ENCODE measurements around the gene SDC4. TPM values are rescaled to one million over a fixed set of nuclear protein-coding genes. Genes with fewer than 3 reads are reported as not detected.

Gene SDC4
- total RNA-seq, 1 donor from 2014 or later = 28.9 TPM

- DNase-seq (ENCODE audit: low spot score) = no peak
Observed at GRCh38 chr20:45297786-45298497, 50.3 kb downstream of the SDC4 start.

- DNase-seq (ENCODE audit: low spot score) = no peak
Observed at GRCh38 chr20:45294659-45295058, 53.6 kb downstream of the SDC4 start.

DNA sequence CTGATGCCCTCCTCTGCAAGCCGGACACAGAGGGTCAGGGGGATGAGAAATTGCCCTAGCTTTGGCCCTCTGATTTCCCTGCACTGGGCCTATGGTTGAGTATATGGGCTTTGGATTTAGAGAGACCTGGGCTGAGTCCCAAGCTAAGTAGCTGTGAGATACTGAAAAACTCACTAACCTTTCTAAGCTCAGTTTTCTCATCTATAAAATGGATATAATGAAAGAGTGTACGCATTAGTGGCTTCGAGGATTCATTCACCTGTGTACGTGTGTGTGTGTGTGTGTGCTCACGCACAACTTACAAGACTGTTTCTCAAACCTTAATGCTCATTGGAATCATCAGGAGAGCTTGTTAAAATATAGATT is 54.2 kb downstream of the SDC4 start:
- DNase-seq (ENCODE audit: low spot score) = no peak

DNA sequence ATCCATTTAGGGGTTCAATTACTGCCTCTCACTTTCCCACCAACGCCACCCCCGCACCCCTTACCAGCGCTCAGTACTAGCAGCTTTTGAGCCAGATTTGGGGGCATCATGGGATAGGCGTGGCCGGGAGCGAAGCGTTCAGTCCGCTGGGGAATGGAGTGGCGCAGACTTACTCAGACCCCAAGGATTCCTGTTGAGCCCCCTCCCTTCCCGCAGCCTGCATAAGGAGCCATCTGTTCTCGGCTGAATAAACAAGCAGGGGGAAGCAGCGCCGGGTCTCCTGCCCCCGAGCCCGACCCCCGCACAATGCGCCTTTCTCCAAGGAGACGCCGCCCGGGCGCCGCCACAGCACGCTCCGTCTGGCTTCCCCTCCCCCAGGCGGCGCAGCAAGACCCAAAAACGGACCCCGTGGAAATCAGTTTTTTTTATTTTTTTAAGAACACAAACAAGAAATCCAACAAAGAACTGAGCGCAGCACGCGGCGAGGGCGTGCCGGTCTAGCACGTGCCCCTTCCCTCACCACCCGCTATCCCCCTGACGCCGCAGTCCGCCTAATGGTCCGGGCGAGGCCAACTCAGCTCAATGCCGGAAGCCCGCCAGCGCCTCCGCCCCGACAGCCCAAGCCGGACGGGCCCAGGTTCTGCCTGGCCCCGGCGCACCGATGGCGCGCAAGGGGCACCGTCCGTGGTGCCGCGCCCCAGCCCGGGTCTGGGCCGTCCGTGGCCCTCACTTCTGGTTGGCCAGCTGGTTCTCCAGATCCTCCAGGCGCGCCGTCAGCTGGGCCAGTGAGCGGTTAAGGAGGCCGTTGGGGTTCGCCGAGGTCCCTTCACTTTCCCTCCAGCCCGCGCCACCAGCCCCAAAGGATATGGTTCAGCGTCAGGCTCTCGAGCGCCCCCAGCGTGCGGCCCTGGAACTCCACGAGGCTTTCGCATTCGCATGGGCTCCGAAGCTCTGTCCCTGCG is 54.9 kb downstream of the SDC4 start:
- DNase-seq (ENCODE audit: low spot score) = peak; percentile 62

- no peak for DNase-seq (ENCODE audit: low spot score)
Observed at GRCh38 chr20:45292343-45292742, 55.9 kb downstream of the SDC4 start.

DNA sequence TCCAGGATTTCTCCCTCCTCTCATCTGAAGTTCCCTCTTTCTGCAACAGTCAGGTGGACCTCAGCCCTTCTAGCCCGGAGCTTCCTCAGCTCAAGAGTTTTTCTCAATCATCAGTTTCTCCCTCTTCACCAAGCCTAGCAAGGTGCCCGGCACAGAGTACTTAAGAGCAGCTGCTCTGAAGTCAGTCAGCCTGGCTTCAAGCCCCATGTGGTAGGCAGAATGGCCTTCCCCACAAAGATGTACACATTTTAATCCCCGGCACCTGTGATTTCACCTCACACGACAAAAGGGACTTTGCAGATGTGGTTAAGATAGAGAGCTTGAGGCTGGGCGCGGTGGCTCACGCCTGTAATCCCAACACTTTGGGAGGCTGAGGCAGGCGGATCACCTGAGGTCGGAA is 56.7 kb downstream of the SDC4 start:
- DNase-seq (ENCODE audit: low spot score) = no peak

DNA sequence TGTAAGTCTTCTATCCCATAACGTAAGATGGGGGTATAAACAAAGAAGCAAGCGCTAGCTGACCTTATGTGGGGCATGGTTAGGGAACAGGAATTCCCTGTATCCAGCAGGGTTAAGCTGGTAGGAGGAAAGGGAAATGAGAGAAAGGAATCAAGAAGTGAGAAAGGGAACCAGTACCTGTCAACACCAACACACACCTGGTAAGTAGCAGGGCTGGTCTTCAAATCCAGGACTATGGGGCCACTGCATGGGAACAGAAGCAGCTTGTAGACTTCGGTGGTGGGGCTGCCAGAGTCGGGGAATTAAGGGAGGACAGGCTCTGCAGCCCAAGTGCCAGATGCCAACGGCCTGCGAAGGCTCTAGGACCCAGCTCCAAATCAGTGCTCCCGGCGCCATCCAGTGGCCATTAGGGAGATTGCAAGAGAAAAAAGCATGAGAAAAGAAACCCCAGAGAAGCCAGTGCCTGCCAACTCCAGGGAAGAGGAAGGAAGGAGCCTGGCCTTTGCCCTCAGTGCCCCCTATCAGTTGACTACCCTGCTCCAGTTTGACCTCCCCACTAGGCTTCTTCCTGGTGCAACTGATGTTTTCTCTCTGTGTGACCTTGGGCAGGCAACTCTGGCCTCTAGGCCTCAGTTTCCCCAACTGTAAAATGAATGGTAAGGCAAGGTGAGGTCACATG is 57.4 kb downstream of the SDC4 start:
- DNase-seq (ENCODE audit: low spot score) = peak; percentile 80

DNA sequence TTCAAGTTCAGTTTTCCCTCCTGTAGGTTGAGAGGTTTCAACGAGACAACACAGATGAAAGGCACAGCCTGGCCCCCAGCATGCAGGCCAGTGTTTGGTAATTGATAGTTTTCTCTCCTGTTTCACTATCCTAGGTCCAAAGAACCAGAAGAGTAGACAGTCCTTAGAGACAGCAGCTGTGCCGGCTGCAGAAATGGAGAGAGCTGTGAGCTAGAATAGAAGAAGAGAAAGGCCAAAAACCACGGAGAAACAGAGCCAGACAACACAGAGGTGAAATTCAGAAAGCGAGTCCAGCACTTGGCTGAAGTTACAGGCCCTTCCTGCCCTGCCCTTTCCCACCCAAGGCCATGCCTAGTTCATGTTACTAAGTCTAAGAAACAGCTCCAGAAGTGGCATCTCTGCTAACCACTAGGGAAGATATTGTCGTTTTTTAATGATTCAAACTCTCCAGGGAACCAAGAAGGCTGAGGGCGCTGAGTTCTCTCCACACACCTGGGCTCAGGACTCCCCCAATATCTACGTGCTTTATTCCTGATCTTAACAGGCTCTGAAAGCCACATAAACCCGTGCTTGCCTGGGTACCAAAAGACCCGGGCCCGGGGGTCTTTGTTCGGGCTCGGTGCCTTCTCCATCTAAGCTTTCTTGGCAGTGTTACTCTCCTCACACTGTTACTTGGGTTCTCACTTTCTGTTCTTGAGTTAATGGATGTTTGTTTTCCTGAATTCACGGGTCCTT is 58.1 kb downstream of the SDC4 start:
- no peak for DNase-seq (ENCODE audit: low spot score)

DNA sequence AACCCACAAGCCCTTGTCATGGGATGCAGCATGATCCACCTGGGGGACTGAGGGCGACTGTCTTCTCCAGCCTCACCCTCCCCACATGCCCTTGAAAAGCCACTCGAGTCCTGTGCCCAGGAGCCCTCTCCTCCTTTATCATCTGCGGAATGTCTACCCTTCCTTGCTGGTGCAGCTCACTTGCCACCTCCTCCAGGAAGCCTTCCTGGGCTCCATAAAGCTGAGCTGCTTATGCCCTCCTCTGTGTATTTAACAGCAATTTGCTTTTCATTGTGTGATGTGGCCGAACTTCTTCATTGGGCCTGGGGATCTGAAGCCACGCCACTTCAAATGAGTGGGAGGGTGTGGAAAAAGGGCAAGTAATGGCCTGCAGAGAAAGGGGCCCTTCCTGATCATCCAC is 59.4 kb downstream of the SDC4 start:
- no peak for DNase-seq (ENCODE audit: low spot score)

GRCh38 chr20:45288376-45288775 is 59.8 kb downstream of the SDC4 start:
- no peak for DNase-seq (ENCODE audit: low spot score)

DNA sequence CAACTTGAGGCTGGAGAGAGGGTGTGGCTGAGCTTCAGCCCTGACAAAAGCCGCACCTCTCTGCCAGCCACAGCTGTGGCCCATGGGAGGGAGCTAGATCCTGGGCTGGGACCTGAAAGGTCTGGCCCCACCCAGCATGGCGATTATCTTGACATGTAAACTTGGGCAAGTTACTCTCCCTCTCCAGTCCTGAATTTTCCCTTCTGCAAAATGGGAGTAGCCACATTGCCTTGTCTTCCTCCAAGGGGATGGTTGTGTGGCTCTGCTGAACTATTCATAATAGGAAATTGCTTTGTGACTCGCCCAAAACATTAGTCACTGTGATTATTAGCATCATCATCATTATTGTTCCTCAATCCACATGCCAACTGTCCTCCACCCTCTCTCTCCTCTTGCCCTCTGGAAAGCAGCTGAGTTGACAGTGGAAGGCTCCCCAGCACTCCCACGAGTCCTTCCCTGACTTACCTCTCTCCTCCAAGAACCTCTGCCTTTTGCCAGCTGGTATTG is 64.6 kb downstream of the SDC4 start:
- DNase-seq (ENCODE audit: low spot score) = no peak

DNA sequence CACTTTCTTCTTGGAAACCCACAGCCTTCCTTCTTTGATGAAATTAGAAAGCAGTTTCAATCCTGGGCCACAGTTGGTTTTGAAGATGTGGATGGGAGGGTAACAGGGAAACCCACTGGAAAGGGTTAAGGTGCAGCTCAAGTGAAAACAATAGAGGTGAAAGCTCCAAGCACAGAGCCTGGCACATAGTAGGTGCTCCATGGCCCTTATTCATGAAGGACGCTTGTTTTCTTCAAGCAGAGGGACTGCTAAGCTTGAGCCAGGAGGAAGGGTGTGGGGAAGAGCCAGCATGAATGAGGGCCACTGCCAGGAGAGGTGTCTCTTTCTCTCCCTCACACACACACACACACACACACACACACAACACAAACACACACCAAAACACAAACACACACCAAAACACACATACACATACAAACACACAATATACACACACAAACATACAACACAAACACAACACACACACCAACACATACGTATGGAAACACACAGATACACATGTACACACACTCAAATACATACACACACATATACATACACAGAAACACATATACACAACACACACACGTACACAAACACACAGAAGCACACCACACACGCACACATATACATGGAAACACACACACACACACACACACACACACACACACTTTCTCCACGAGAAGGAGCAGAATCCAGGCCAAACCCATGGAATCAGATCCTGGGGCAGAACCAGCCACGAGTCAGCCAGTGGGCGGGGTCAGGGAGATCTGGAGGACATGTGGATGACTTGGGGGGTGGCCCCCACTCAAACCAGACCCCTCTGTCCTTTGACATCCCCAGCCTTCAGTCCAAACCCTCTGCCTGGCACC is 65.3 kb downstream of the SDC4 start:
- DNase-seq (ENCODE audit: low spot score) = no peak

GRCh38 chr20:45279992-45280391 is 68.2 kb downstream of the SDC4 start:
- no peak for DNase-seq (ENCODE audit: low spot score)

GRCh38 chr20:45275338-45275737 is 72.9 kb downstream of the SDC4 start:
- no peak for DNase-seq (ENCODE audit: low spot score)

Other genes with a start within 250 kb of the SDC4 start
- gene KCNS1, start 247.3 kb downstream of the SDC4 start, total RNA-seq (ENCODE audit: insufficient read depth, low replicate concordance) = 2.4 TPM
- gene WFDC5, start 233.2 kb downstream of the SDC4 start, total RNA-seq (ENCODE audit: insufficient read depth, low replicate concordance) = 1.2 TPM
- not detected for gene WFDC12, start 224.0 kb downstream of the SDC4 start, total RNA-seq (ENCODE audit: insufficient read depth, low replicate concordance)
- gene PI3, start 173.5 kb downstream of the SDC4 start, total RNA-seq (ENCODE audit: insufficient read depth, low replicate concordance) = not detected
- gene SEMG1, start 141.4 kb downstream of the SDC4 start, total RNA-seq (ENCODE audit: insufficient read depth, low replicate concordance) = 6.0 TPM
- gene SEMG2, start 127.1 kb downstream of the SDC4 start, total RNA-seq (ENCODE audit: insufficient read depth, low replicate concordance) = 0.48 TPM
- gene SLPI, start 93.9 kb downstream of the SDC4 start, total RNA-seq (ENCODE audit: insufficient read depth, low replicate concordance) = 2.4 TPM
- gene RBPJL, start 41.6 kb downstream of the SDC4 start, total RNA-seq (ENCODE audit: insufficient read depth, low replicate concordance) = not detected
- gene MATN4, start 40.1 kb downstream of the SDC4 start, total RNA-seq (ENCODE audit: insufficient read depth, low replicate concordance) = not detected
- 25.8 TPM for gene SYS1, start 14.7 kb upstream of the SDC4 start, total RNA-seq (ENCODE audit: insufficient read depth, low replicate concordance)
- gene TP53TG5, start 29.9 kb upstream of the SDC4 start, total RNA-seq (ENCODE audit: insufficient read depth, low replicate concordance) = 32.0 TPM
- 11.8 TPM for gene DBNDD2, start 59.9 kb upstream of the SDC4 start, total RNA-seq (ENCODE audit: insufficient read depth, low replicate concordance)
- 36.6 TPM for gene PIGT, start 67.7 kb upstream of the SDC4 start, total RNA-seq (ENCODE audit: insufficient read depth, low replicate concordance)
- 9.9 TPM for gene WFDC2, start 121.3 kb upstream of the SDC4 start, total RNA-seq (ENCODE audit: insufficient read depth, low replicate concordance)
- 12.0 TPM for gene SPINT3, start 167.2 kb upstream of the SDC4 start, total RNA-seq (ENCODE audit: insufficient read depth, low replicate concordance)
- gene WFDC6, start 191.1 kb upstream of the SDC4 start, total RNA-seq (ENCODE audit: insufficient read depth, low replicate concordance) = not detected
- 6.3 TPM for gene EPPIN, start 199.0 kb upstream of the SDC4 start, total RNA-seq (ENCODE audit: insufficient read depth, low replicate concordance)
- not detected for gene WFDC8, start 230.9 kb upstream of the SDC4 start, total RNA-seq (ENCODE audit: insufficient read depth, low replicate concordance)

Measured in umbilical cord (tissue), 2 donors.